H9 (cell line): Measurements from ENCODE around the gene MAL. TPM values are rescaled to one million over a fixed set of nuclear protein-coding genes. Genes with fewer than 3 reads are reported as not detected.

Source experiments
- DNase-seq: peaks from one replicate; pipeline ENCODE4 v3.0.0-alpha.2; 2017
- H2AFZ ChIP-seq: one replicate; pipeline ENCODE4 v1.6.1; 2013; ENCODE audit warnings: mild to moderate bottlenecking, low read length, control low read depth, moderate library complexity
- H2AK5ac ChIP-seq: 2 replicates; pipeline ENCODE4 v1.6.1; 2013; ENCODE audit warnings: low read length, control low read depth, mixed read lengths; ENCODE audit not compliant: insufficient read length
- H2BK120ac ChIP-seq: one replicate; pipeline ENCODE4 v1.6.1; 2013; ENCODE audit warnings: low read depth, mild to moderate bottlenecking, low read length, control low read depth, inconsistent platforms; ENCODE audit not compliant: poor library complexity, severe bottlenecking
- H2BK12ac ChIP-seq: 2 replicates; pipeline ENCODE4 v1.6.1; 2013; ENCODE audit warnings: low read length, control low read depth, mixed read lengths, low read depth; ENCODE audit not compliant: insufficient read length
- H2BK15ac ChIP-seq: 2 replicates; pipeline ENCODE4 v1.6.1; 2013; ENCODE audit warnings: low read depth, low read length, control low read depth
- H2BK20ac ChIP-seq: one replicate; pipeline ENCODE4 v1.6.1; 2013; ENCODE audit warnings: low read depth, mild to moderate bottlenecking, low read length, control low read depth, inconsistent platforms; ENCODE audit not compliant: poor library complexity, severe bottlenecking
- H2BK5ac ChIP-seq: 2 replicates; pipeline ENCODE4 v1.6.1; 2013; ENCODE audit warnings: low read length, control low read depth, mixed read lengths; ENCODE audit not compliant: insufficient read length
- H3K14ac ChIP-seq: 2 replicates; pipeline ENCODE4 v1.6.1; 2013; ENCODE audit warnings: low read length, control low read depth; ENCODE audit not compliant: insufficient read depth
- H3K18ac ChIP-seq: 2 replicates; pipeline ENCODE4 v1.6.1; 2013; ENCODE audit warnings: low read depth, mild to moderate bottlenecking, mixed read lengths, low read length, control low read depth; ENCODE audit not compliant: insufficient read length
- H3K23ac ChIP-seq: 2 replicates; pipeline ENCODE4 v1.6.1; 2013; ENCODE audit warnings: low read length, control low read depth, mixed read lengths, low read depth; ENCODE audit not compliant: insufficient read length
- H3K23me2 ChIP-seq: 2 replicates; pipeline ENCODE4 v1.6.1; 2013; ENCODE audit warnings: low read depth, mild to moderate bottlenecking, mixed read lengths, low read length, control low read depth; ENCODE audit not compliant: insufficient read length, poor library complexity, severe bottlenecking
- H3K27ac ChIP-seq: 2 replicates; pipeline ENCODE4 v1.5.1; 2013; ENCODE audit warnings: low read length, control low read depth, mixed read lengths, low read depth; ENCODE audit not compliant: insufficient read length
- H3K27me3 ChIP-seq: 2 replicates; pipeline ENCODE4 v1.6.1; 2013; ENCODE audit warnings: low read length, control low read depth, inconsistent platforms; ENCODE audit not compliant: insufficient read depth
- H3K4ac ChIP-seq: 2 replicates; pipeline ENCODE4 v1.6.1; 2013; ENCODE audit warnings: low read depth, mild to moderate bottlenecking, control low read depth, inconsistent platforms, low read length, moderate library complexity
- H3K4me1 ChIP-seq: 2 replicates; pipeline ENCODE4 v1.6.1; 2013; ENCODE audit warnings: low read length, control low read depth, inconsistent platforms; ENCODE audit not compliant: insufficient read depth
- H3K4me2 ChIP-seq: 2 replicates; pipeline ENCODE4 v1.6.1; 2013; ENCODE audit warnings: low read length, control low read depth, mixed read lengths; ENCODE audit not compliant: insufficient read length, insufficient read depth
- H3K56ac ChIP-seq: 2 replicates; pipeline ENCODE4 v1.6.1; 2013; ENCODE audit warnings: low read depth, mild to moderate bottlenecking, mixed read lengths, low read length, control low read depth; ENCODE audit not compliant: insufficient read length
- H3K79me1 ChIP-seq: 2 replicates; pipeline ENCODE4 v1.6.1; 2013; ENCODE audit warnings: low read depth, mild to moderate bottlenecking, moderate library complexity, low read length, control low read depth, inconsistent platforms; ENCODE audit not compliant: insufficient read depth, poor library complexity, severe bottlenecking
- H3K79me2 ChIP-seq: 2 replicates; pipeline ENCODE4 v1.6.1; 2013; ENCODE audit warnings: low read length, control low read depth, inconsistent platforms; ENCODE audit not compliant: insufficient read depth
- H3K9ac ChIP-seq: 2 replicates; pipeline ENCODE4 v1.6.1; 2013; ENCODE audit warnings: low read length, control low read depth, mixed read lengths; ENCODE audit not compliant: insufficient read length; ENCODE audit errors: extremely low read depth
- H3K9me3 ChIP-seq: one replicate; pipeline ENCODE4 v1.6.1; 2013; ENCODE audit warnings: low read depth, low read length, inconsistent platforms; ENCODE audit not compliant: control insufficient read depth
- H3T11ph ChIP-seq: one replicate; pipeline ENCODE4 v1.6.1; 2013; ENCODE audit warnings: mild to moderate bottlenecking, low read length, control low read depth, inconsistent platforms
- H4K20me1 ChIP-seq: one replicate; pipeline ENCODE4 v1.6.1; 2013; ENCODE audit not compliant: control insufficient read depth, insufficient read length, insufficient read depth
- H4K5ac ChIP-seq: 2 replicates; pipeline ENCODE4 v1.6.1; 2013; ENCODE audit warnings: low read depth, mild to moderate bottlenecking, mixed read lengths, low read length, control low read depth; ENCODE audit not compliant: insufficient read length
- H4K8ac ChIP-seq: replicated peaks from 2 replicates; pipeline ENCODE4 v1.6.1; 2013; ENCODE audit warnings: low read length, control low read depth, mixed read lengths, low read depth; ENCODE audit not compliant: insufficient read length
- H4K91ac ChIP-seq: 2 replicates; pipeline ENCODE4 v1.6.1; 2013; ENCODE audit warnings: low read depth, mild to moderate bottlenecking, moderate library complexity, mixed read lengths, low read length, control low read depth; ENCODE audit not compliant: insufficient read length
- H3K27ac Mint-ChIP-seq, 3 experiments: 2 replicates in 2 of 3; 3 replicates in 1 of 3; pipeline ENCODE4 v1.8.0; 2020 to 2021; ENCODE audit warnings: mixed read lengths in 3 of 3, mild to moderate bottlenecking in 1 of 3, moderate library complexity in 1 of 3
- H3K27me3 Mint-ChIP-seq: 2 replicates; pipeline ENCODE4 v1.8.0; 2021; ENCODE audit warnings: low read depth, mild to moderate bottlenecking, moderate library complexity, mixed read lengths
- H3K36me3 Mint-ChIP-seq, 3 experiments: 2 replicates in 2 of 3; 3 replicates in 1 of 3; pipeline ENCODE4 v1.8.0; 2020 to 2021; ENCODE audit warnings: low read depth in 3 of 3, mixed read lengths in 3 of 3; ENCODE audit not compliant: insufficient read depth in 1 of 3
- H3K4me1 Mint-ChIP-seq, 2 experiments: 2 replicates each; pipeline ENCODE4 v1.8.0; 2020; ENCODE audit warnings: mixed read lengths in 2 of 2
- H3K4me3 Mint-ChIP-seq, 2 experiments: 2 replicates in 1 of 2; 3 replicates in 1 of 2; pipeline ENCODE4 v1.8.0; 2020 to 2021; ENCODE audit warnings: mild to moderate bottlenecking in 2 of 2, mixed read lengths in 2 of 2, moderate library complexity in 1 of 2
- H3K9me3 Mint-ChIP-seq, 2 experiments: 2 replicates in 1 of 2; 3 replicates in 1 of 2; pipeline ENCODE4 v1.8.0; 2020; ENCODE audit warnings: mild to moderate bottlenecking in 2 of 2, mixed read lengths in 2 of 2, moderate library complexity in 1 of 2
- CTCF ChIP-seq: fragments of 200-600 bp; sonication (generic); conservative IDR thresholded peaks from 3 replicates; pipeline ENCODE4 v1.8.0; 2021; ENCODE audit warnings: antibody characterized with exemption, mild to moderate bottlenecking
- WGBS: extraction: QIAGEN DNeasy Blood & Tissue Kit; methylation state at CpG from one replicate; pipeline ENCODE4 v1.1.7; 2013; ENCODE audit warnings: missing lambda C conversion rate, low lambda C conversion rate, mixed read lengths; ENCODE audit not compliant: insufficient read length; ENCODE audit errors: extremely low coverage; 5-methylcytosine and 5-hydroxymethylcytosine counted together
- total RNA-seq: library from RNA; stranded (reverse); gene quantifications from 2 replicates; pipeline ENCODE4 v1.2.1, GENCODE V29; 2021

Gene MAL
- total RNA-seq, 1 experiment from 2014 or later: not detected

GRCh38 chr2:95047629-95048510, 22.4 kb downstream of the MAL start:
- Histone ChIP-seq H3K79me1 (no peaks in the 10 kb centered on the region), H2AFZ (no peak overlapping the region), H3K4ac (no peak overlapping the region), H3K14ac (no peak overlapping the region; the same call in 1 of the 2 replicates), H4K5ac (no peak overlapping the region), H3K9me3 (no peaks in the 10 kb centered on the region), H3K4me1 (no peaks in the 10 kb centered on the region), H2AK5ac (no peak overlapping the region), H3K18ac (no peak overlapping the region), H2BK15ac (no peak overlapping the region), H2BK120ac (no peak overlapping the region), H4K91ac (no peak overlapping the region), H3K79me2 (no peaks in the 10 kb centered on the region), H4K8ac (no peak overlapping the region), H2BK5ac (no peak overlapping the region), H3K27me3 (no peaks in the 10 kb centered on the region), H4K20me1 (no peaks in the 10 kb centered on the region), H2BK12ac (no peak overlapping the region), H2BK20ac (no peak overlapping the region), H3K27ac (no peak overlapping the region), H3T11ph (no peak overlapping the region), H3K9ac (no peak overlapping the region), H3K56ac (no peak overlapping the region), H3K23ac (no peak overlapping the region), H3K23me2 (no peaks in the 10 kb centered on the region), H3K4me2 (no peak overlapping the region)
- DNase-seq: no peak
- Mint-ChIP-seq H3K4me1 (peaks cover 7 to 22% of the 10 kb centered on the region in 2 experiments), H3K36me3 (no peaks in the 10 kb centered on the region), H3K9me3 (no peaks in the 10 kb centered on the region), H3K27me3 (peaks cover 46% of the 10 kb centered on the region), H3K4me3 (no peak overlapping the region), H3K27ac (peak overlapping the region in 1 of 3 experiments; percentile 89; a peak in 1 of 7 replicates)
- no peak for TF ChIP-seq CTCF
- no CpG with 5 or more reads among the region's 17 CpGs for WGBS
